B cell (primary cell): ENCODE results near the gene THAP2. TPM values are rescaled to one million over a fixed set of nuclear protein-coding genes. Genes with fewer than 3 reads are reported as not detected.

ENCODE experiments used
- ATAC-seq: fragments of 200-7000 bp; cut with Tn5 transposase; one replicate; pipeline ENCODE4 v1.10.0; 2021; ENCODE audit warnings: low read depth, mild to moderate bottlenecking, moderate number of reproducible peaks, moderate library complexity
- CTCF ChIA-PET: fragments of 350-600 bp; sonication (Branson Sonifier 250); formaldehyde crosslinking; loops from one replicate; lab custom pipeline; 2021; ENCODE audit warnings: antibody characterized with exemption, inconsistent platforms; lab: Charles Lee
- POLR2A ChIA-PET: fragments of 350-600 bp; sonication (Branson Sonifier 250); formaldehyde crosslinking; loops from one replicate; lab custom pipeline; 2021; ENCODE audit warnings: antibody characterized with exemption; lab: Charles Lee
- DNase-seq: peaks from one replicate; pipeline ENCODE4 v3.0.0; 2013
- H2AFZ ChIP-seq: 2 replicates; pipeline ENCODE4 v1.6.1; 2012; ENCODE audit warnings: mild to moderate bottlenecking, low read depth, low read length; ENCODE audit not compliant: insufficient read depth, poor library complexity, severe bottlenecking
- H3K27ac ChIP-seq, 2 donors: 1 replicate in 1 of 2; 2 replicates in 1 of 2; pipeline ENCODE4 v1.5.1; 2012 to 2013; ENCODE audit warnings: low read length in 2 of 2, mild to moderate bottlenecking in 2 of 2, moderate library complexity in 1 of 2
- H3K27me3 ChIP-seq, 4 experiments: fragments of 200-600 bp in 1 of 4; sonication (generic) in 1 of 4; replicated peaks in 1 of 4; 1 replicate in 2 of 4; 2 replicates in 2 of 4; pipeline versions ENCODE4 v1.6.1 to v1.7.0; 2013 to 2016; ENCODE audit warnings: low read length in 3 of 4, mild to moderate bottlenecking in 2 of 4, mixed read lengths in 1 of 4, moderate library complexity in 1 of 4; ENCODE audit not compliant: insufficient read depth in 4 of 4, control insufficient read depth in 3 of 4; ENCODE audit errors: control extremely low read depth in 1 of 4
- H3K36me3 ChIP-seq, 2 experiments: replicated peaks in 1 of 2; 1 replicate in 1 of 2; 2 replicates in 1 of 2; pipeline versions ENCODE4 v1.6.1 to v1.7.1; 2013; ENCODE audit warnings: low read length in 1 of 2; ENCODE audit not compliant: insufficient read depth in 2 of 2, control insufficient read depth in 1 of 2; ENCODE audit errors: control extremely low read depth in 1 of 2, extremely low read depth in 1 of 2
- H3K4me1 ChIP-seq, 2 donors: fragments of 200-600 bp in 1 of 2; sonication (generic) in 1 of 2; 1 replicate in 1 of 2; 2 replicates in 1 of 2; pipeline versions ENCODE4 v1.5.1 to v1.6.1; 2013 to 2017; ENCODE audit warnings: low read length in 2 of 2; ENCODE audit not compliant: control insufficient read depth in 2 of 2, insufficient read depth in 2 of 2
- H3K4me2 ChIP-seq: replicated peaks from 2 replicates; pipeline ENCODE3; 2012; ENCODE audit warnings: mild to moderate bottlenecking, low read depth, low read length; ENCODE audit not compliant: poor library complexity, severe bottlenecking
- H3K4me3 ChIP-seq, 5 experiments: fragments of 200-600 bp in 1 of 5; sonication (generic) in 1 of 5; 1 replicate in 3 of 5; 2 replicates in 2 of 5; pipeline versions ENCODE4 v1.5.1 to v1.7.0; 2011 to 2016; ENCODE audit warnings: low read length in 4 of 5, mild to moderate bottlenecking in 4 of 5, low read depth in 2 of 5, control low read depth in 1 of 5, moderate library complexity in 1 of 5; ENCODE audit not compliant: insufficient read depth in 1 of 5; ENCODE audit errors: control extremely low read depth in 1 of 5, extremely low read depth in 1 of 5
- H3K79me2 ChIP-seq: fragments of 200-600 bp; sonication (generic); one replicate; pipeline ENCODE4 v1.6.0; 2016; ENCODE audit warnings: low read length; ENCODE audit not compliant: control insufficient read depth, insufficient read depth
- H3K9ac ChIP-seq: fragments of 200-600 bp; sonication (generic); 2 replicates; pipeline ENCODE4 v1.6.1; 2017; ENCODE audit warnings: mild to moderate bottlenecking, low read length, moderate library complexity
- H3K9me3 ChIP-seq, 3 donors: one replicate each; pipeline versions ENCODE4 v1.6.1 to v1.7.1; 2013; ENCODE audit warnings: low read length in 2 of 3; ENCODE audit not compliant: control insufficient read depth in 2 of 3, insufficient read depth in 1 of 3; ENCODE audit errors: control extremely low read depth in 1 of 3
- H4K20me1 ChIP-seq: 2 replicates; pipeline ENCODE4 v1.6.0; 2012; ENCODE audit warnings: mild to moderate bottlenecking, low read length; ENCODE audit not compliant: insufficient read depth, control insufficient read depth, poor library complexity, severe bottlenecking
- H3K27ac Mint-ChIP-seq: one replicate; pipeline ENCODE4 v1.8.0; 2021; ENCODE audit warnings: mixed read lengths
- H3K27me3 Mint-ChIP-seq: one replicate; pipeline ENCODE4 v1.8.0; 2021; ENCODE audit warnings: mixed read lengths
- H3K4me1 Mint-ChIP-seq: one replicate; pipeline ENCODE4 v1.8.0; 2021; ENCODE audit warnings: mixed read lengths
- H3K4me3 Mint-ChIP-seq: one replicate; pipeline ENCODE4 v1.8.0; 2021; ENCODE audit warnings: mixed read lengths
- H3K9me3 Mint-ChIP-seq: one replicate; pipeline ENCODE4 v1.8.0; 2022; ENCODE audit warnings: mixed read lengths; ENCODE audit not compliant: insufficient read depth
- EZH2 ChIP-seq: IDR thresholded peaks from 2 replicates; pipeline ENCODE4 v1.6.1; 2012; ENCODE audit warnings: borderline replicate concordance, low read depth, mild to moderate bottlenecking, moderate library complexity, low read length; ENCODE audit not compliant: insufficient read depth, poor library complexity, severe bottlenecking
- WGBS: methylation state at CpG from one replicate; pipeline ENCODE4 v1.1.5; 2013; ENCODE audit warnings: missing lambda C conversion rate; ENCODE audit not compliant: insufficient coverage; 5-methylcytosine and 5-hydroxymethylcytosine counted together
- intact Hi-C: fragments of 100-400 bp; cut with micrococcal nuclease; formaldehyde crosslinking; loops from one replicate; pipeline ENCODE4 v1.10.0; 2022
- polyA plus RNA-seq: library from polyadenylated mRNA; depleted of rRNA; stranded (reverse); fragments of >200 nt; gene quantifications from 2 replicates; pipeline ENCODE4 v1.2.3, GENCODE V29; 2012
- total RNA-seq, 2 donors: library from RNA; stranded (reverse); fragments of 120-200 nt in 1 of 2; gene quantifications; 1 replicate in 1 of 2; 2 replicates in 1 of 2; pipeline versions ENCODE4 v1.2.3 to v1.2.4, GENCODE V29; 2013 to 2022
- TF ChIP-seq, protein P1 (sequence below): fragments of 200-600 bp; IDR thresholded peaks from one replicate; pipeline ENCODE4 v1.8.0; 2022; ENCODE audit warnings: antibody characterized with exemption, mild to moderate bottlenecking

Gene THAP2
- total and polyA plus RNA-seq, 2 donors (not counting 1 experiment from before 2014, with no cell fraction given), result 11.6 to 13.2 TPM

GRCh38 chr12:71704920-71705319 lies 40.8 kb downstream of the THAP2 start:
- no peak for ATAC-seq
- Histone ChIP-seq H3K4me1 (peaks cover 8 to 9% of the 10 kb centered on the region in 2 donors), H4K20me1 (no peaks in the 10 kb centered on the region), H3K9ac (no peak overlapping the region), H3K9me3 (peaks cover 0 to 1% (median 0%) of the 10 kb centered on the region in 3 donors), H3K36me3 (peaks cover 8 to 40% of the 10 kb centered on the region in 2 experiments), H3K4me2 (no peak overlapping the region), H3K27ac (no peak overlapping the region), H3K4me3 (no peak overlapping the region), H3K79me2 (peaks cover 1% of the 10 kb centered on the region), H3K27me3 (no peaks in the 10 kb centered on the region), H2AFZ (no peak overlapping the region)
- ChIA-PET CTCF (interaction anchor here (1.7 to 1.9 kb wide), 2 partner anchors 42 to 68 kb away, joined by 7 to 8 read pairs; no protein-coding TSS in a partner anchor), POLR2A (no interaction called here)
- H3K4me1 Mint-ChIP-seq, result peaks cover 24% of the 10 kb centered on the region
- intact Hi-C loops, result no loop called here
- H3K27me3 Mint-ChIP-seq, result no peaks in the 10 kb centered on the region
- no peak for TF ChIP-seq EZH2
- TF ChIP-seq, protein P1, sequence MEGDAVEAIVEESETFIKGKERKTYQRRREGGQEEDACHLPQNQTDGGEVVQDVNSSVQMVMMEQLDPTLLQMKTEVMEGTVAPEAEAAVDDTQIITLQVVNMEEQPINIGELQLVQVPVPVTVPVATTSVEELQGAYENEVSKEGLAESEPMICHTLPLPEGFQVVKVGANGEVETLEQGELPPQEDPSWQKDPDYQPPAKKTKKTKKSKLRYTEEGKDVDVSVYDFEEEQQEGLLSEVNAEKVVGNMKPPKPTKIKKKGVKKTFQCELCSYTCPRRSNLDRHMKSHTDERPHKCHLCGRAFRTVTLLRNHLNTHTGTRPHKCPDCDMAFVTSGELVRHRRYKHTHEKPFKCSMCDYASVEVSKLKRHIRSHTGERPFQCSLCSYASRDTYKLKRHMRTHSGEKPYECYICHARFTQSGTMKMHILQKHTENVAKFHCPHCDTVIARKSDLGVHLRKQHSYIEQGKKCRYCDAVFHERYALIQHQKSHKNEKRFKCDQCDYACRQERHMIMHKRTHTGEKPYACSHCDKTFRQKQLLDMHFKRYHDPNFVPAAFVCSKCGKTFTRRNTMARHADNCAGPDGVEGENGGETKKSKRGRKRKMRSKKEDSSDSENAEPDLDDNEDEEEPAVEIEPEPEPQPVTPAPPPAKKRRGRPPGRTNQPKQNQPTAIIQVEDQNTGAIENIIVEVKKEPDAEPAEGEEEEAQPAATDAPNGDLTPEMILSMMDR, result no peak
- H3K9me3 Mint-ChIP-seq, result no peaks in the 10 kb centered on the region
- no peak overlapping the region for H3K4me3 Mint-ChIP-seq
- DNase-seq, result no peak
- H3K27ac Mint-ChIP-seq, result no peak overlapping the region
- WGBS, result no CpG with 5 or more reads among the region's 2 CpGs

GRCh38 chr12:71708658-71709057 lies 44.6 kb downstream of the THAP2 start:
- TF ChIP-seq, protein P1, result no peak
- TF ChIP-seq EZH2, result no peak
- no peak for DNase-seq
- Mint-ChIP-seq H3K27me3 (no peaks in the 10 kb centered on the region), H3K4me3 (no peak overlapping the region), H3K4me1 (peaks cover 26% of the 10 kb centered on the region), H3K27ac (no peak overlapping the region), H3K9me3 (peaks cover 7% of the 10 kb centered on the region)
- Histone ChIP-seq H3K9ac (no peak overlapping the region), H3K4me3 (no peak overlapping the region), H4K20me1 (no peaks in the 10 kb centered on the region), H2AFZ (no peak overlapping the region), H3K4me2 (no peak overlapping the region), H3K27me3 (no peaks in the 10 kb centered on the region), H3K36me3 (peaks cover 2 to 19% of the 10 kb centered on the region in 2 experiments), H3K27ac (no peak overlapping the region), H3K79me2 (no peaks in the 10 kb centered on the region), H3K4me1 (peaks cover 8 to 9% of the 10 kb centered on the region in 2 donors), H3K9me3 (peaks cover 4 to 10% (median 5%) of the 10 kb centered on the region in 3 donors)
- no CpG with 5 or more reads among the region's 1 CpG for WGBS
- ChIA-PET POLR2A (no interaction called here), CTCF (interaction anchor here (0.6 to 2.0 kb wide), 2 partner anchors 39 to 147 kb away, joined by 4 to 7 read pairs; no protein-coding TSS in a partner anchor)
- intact Hi-C loops, result no loop called here
- ATAC-seq, result no peak
